CD8-positive, alpha-beta memory T cell (primary cell): ENCODE data around the gene CA5A. TPM values are rescaled to one million over a fixed set of nuclear protein-coding genes. Genes with fewer than 3 reads are reported as not detected.

Experiments
- CTCF ChIA-PET: fragments of 350-600 bp; sonication (Branson Sonifier 250); formaldehyde crosslinking; loops from one replicate; lab custom pipeline; 2021; ENCODE audit warnings: antibody characterized with exemption; lab: Charles Lee
- POLR2A ChIA-PET: fragments of 350-600 bp; sonication (Branson Sonifier 250); formaldehyde crosslinking; loops from one replicate; lab custom pipeline; 2021; ENCODE audit warnings: antibody characterized with exemption; lab: Charles Lee
- DNase-seq, 5 donors: peaks; one replicate each; pipeline versions ENCODE4 v3.0.0 to v3.0.0-alpha.2; 2020 to 2022; ENCODE audit warnings: mixed read lengths in 1 of 5
- H3K27ac ChIP-seq: one replicate; pipeline ENCODE4 v1.7.0; 2013; ENCODE audit warnings: low read depth, mild to moderate bottlenecking, low read length, moderate library complexity
- H3K27me3 ChIP-seq: 2 replicates; pipeline ENCODE4 v1.7.0; 2013; ENCODE audit warnings: low read length, mild to moderate bottlenecking; ENCODE audit not compliant: insufficient read depth, poor library complexity, severe bottlenecking
- H3K36me3 ChIP-seq: 2 replicates; pipeline ENCODE4 v1.7.0; 2013; ENCODE audit warnings: mild to moderate bottlenecking, low read length, moderate library complexity; ENCODE audit not compliant: insufficient read depth
- H3K4me1 ChIP-seq: 2 replicates; pipeline ENCODE4 v1.7.0; 2013; ENCODE audit warnings: mild to moderate bottlenecking, low read length, moderate library complexity; ENCODE audit not compliant: insufficient read depth
- H3K4me3 ChIP-seq: 2 replicates; pipeline ENCODE4 v1.7.0; 2013; ENCODE audit warnings: mild to moderate bottlenecking, low read length
- H3K9me3 ChIP-seq: 2 replicates; pipeline ENCODE4 v1.7.0; 2013; ENCODE audit warnings: mild to moderate bottlenecking, low read length
- H3K27ac Mint-ChIP-seq, 8 donors: one replicate each; pipeline ENCODE4 v1.8.0; 2020 to 2021; ENCODE audit warnings: mixed read lengths in 8 of 8, mild to moderate bottlenecking in 6 of 8, inconsistent platforms in 3 of 8, moderate library complexity in 3 of 8
- H3K27me3 Mint-ChIP-seq, 2 donors: one replicate each; pipeline ENCODE4 v1.8.0; 2020 to 2021; ENCODE audit warnings: mixed read lengths in 2 of 2, mild to moderate bottlenecking in 1 of 2, moderate library complexity in 1 of 2
- H3K36me3 Mint-ChIP-seq, 3 donors: one replicate each; pipeline ENCODE4 v1.8.0; 2020 to 2021; ENCODE audit warnings: mixed read lengths in 3 of 3, inconsistent platforms in 1 of 3, mild to moderate bottlenecking in 1 of 3
- H3K4me1 Mint-ChIP-seq, 3 donors: one replicate each; pipeline ENCODE4 v1.8.0; 2020 to 2021; ENCODE audit warnings: mixed read lengths in 3 of 3, inconsistent platforms in 1 of 3, mild to moderate bottlenecking in 1 of 3
- H3K4me3 Mint-ChIP-seq, 7 donors: one replicate each; pipeline ENCODE4 v1.8.0; 2020 to 2021; ENCODE audit warnings: mixed read lengths in 7 of 7, mild to moderate bottlenecking in 6 of 7, moderate library complexity in 4 of 7, inconsistent platforms in 2 of 7
- H3K9me3 Mint-ChIP-seq, 5 donors: one replicate each; pipeline ENCODE4 v1.8.0; 2020 to 2022; ENCODE audit warnings: mixed read lengths in 5 of 5, mild to moderate bottlenecking in 3 of 5, moderate library complexity in 2 of 5, inconsistent platforms in 1 of 5
- polyA plus RNA-seq: library from polyadenylated mRNA; unstranded; fragments of 300-500 nt; fragmentation: Illumina TruSeq; gene quantifications from one replicate; pipeline ENCODE4 v1.2.3, GENCODE V29; 2021
- total RNA-seq, 2 experiments: library from RNA; stranded (reverse); gene quantifications; one replicate each; pipeline ENCODE4 v1.2.3, GENCODE V29; 2021

CA5A gene
- total and polyA plus RNA-seq, 3 experiments from 2014 or later = not detected

GRCh38 chr16:87851141-87851587 is 85.2 kb downstream of the CA5A start:
- Histone ChIP-seq H3K27me3 (no peaks in the 10 kb centered on the region), H3K4me3 (no peak overlapping the region), H3K9me3 (no peaks in the 10 kb centered on the region), H3K36me3 (peaks cover 11% of the 10 kb centered on the region), H3K27ac (no peak overlapping the region), H3K4me1 (peaks cover 39% of the 10 kb centered on the region)
- peaks cover 25 to 40% (median 27%) of the 10 kb centered on the region in 3 donors for H3K4me1 Mint-ChIP-seq
- peak overlapping the region in 5 of 8 donors; percentile 17 to 86 (median 33) for H3K27ac Mint-ChIP-seq
- H3K9me3 Mint-ChIP-seq = peaks cover 0 to 2% (median 0%) of the 10 kb centered on the region in 5 donors
- peak overlapping the region in 2 of 7 donors; percentile 35 to 70 for H3K4me3 Mint-ChIP-seq
- no peak for DNase-seq
- CTCF ChIA-PET = interaction anchor here (1.0 to 11.2 kb wide), 5 partner anchors 19 to 71 kb away, joined by 3 to 298 read pairs (median 5); partner anchors contain the start of gene SLC7A5
- POLR2A ChIA-PET = no interaction called here
- peaks cover 0 to 48% (median 2%) of the 10 kb centered on the region in 3 donors for H3K36me3 Mint-ChIP-seq
- peaks cover 0 to 1% of the 10 kb centered on the region in 2 donors for H3K27me3 Mint-ChIP-seq

DNA sequence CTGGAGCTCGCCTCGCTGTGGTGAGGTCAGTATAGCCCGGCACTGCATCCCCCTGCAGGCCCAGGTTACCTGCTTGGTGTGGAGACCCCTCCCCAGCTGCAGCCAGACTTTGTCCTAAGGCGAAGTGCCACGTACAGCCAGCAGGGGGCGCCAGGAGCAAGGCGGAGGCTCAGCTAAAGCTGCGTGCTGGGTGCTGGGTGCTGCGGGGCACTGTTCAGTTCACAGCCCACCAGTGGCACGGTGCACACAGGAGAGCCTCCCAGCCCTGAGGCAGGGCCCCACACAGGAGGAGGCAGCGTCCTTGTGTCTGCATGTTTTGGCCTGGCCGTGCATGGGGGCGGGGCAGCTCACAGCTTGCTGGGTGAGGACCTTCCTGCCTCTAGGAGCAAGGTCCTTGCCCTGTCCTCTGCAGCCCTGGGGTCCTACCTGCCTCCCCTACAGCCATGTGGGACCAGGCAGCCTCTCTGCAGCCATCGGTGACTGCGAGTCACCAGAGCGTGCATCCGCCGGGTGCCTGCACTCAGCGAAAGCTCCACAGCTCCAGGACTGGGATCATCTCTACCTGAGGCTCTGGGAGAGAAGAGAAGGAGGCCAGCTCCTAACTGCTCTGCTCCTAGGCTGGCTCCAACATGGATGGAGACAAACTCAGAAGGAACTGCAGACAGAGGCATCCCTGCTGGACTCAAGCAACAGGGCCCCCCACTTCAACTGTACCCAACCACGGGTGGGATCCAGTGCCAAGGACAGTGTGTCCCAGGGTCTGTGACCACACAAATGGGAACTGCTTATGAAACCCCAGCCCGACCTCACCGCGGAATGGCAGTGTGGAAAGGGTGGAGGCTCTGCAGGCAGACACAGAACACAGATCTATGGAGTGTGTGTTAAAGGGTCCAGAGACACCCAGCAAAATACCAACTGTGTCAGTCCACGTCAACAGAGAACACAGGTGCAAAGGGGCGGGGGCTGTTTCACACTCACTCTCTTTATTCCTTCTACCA is 86.0 kb downstream of the CA5A start:
- CTCF ChIA-PET = interaction anchor here (0.8 to 11.2 kb wide), 25 partner anchors 10 to 588 kb away, joined by 3 to 298 read pairs (median 4); partner anchors contain the start of genes KLHDC4 and SLC7A5
- H3K4me1 Mint-ChIP-seq = peaks cover 18 to 31% (median 18%) of the 10 kb centered on the region in 3 donors
- no peaks in the 10 kb centered on the region for H3K27me3 ChIP-seq
- no peaks in the 10 kb centered on the region for H3K9me3 ChIP-seq
- peaks cover 0 to 1% of the 10 kb centered on the region in 2 donors for H3K27me3 Mint-ChIP-seq
- H3K9me3 Mint-ChIP-seq = peaks cover 0 to 2% (median 0%) of the 10 kb centered on the region in 5 donors
- POLR2A ChIA-PET = interaction anchor here (1.2 to 1.8 kb wide), 3 partner anchors 19 to 71 kb away, joined by 4 to 10 read pairs (median 5); partner anchors contain the start of gene SLC7A5
- no peak overlapping the region for H3K4me3 ChIP-seq
- peak; percentile 66 to 87 (median 70) for DNase-seq
- H3K4me1 ChIP-seq = peaks cover 31% of the 10 kb centered on the region
- H3K27ac Mint-ChIP-seq = peak overlapping the region in 6 of 8 donors; percentile 47 to 86 (median 66)
- H3K36me3 Mint-ChIP-seq = peaks cover 0 to 46% (median 2%) of the 10 kb centered on the region in 3 donors
- H3K27ac ChIP-seq = no peak overlapping the region
- peak overlapping the region in 2 of 7 donors; percentile 35 to 64 for H3K4me3 Mint-ChIP-seq
- peaks cover 11% of the 10 kb centered on the region for H3K36me3 ChIP-seq

GRCh38 chr16:87849419-87850008 is 86.8 kb downstream of the CA5A start:
- H3K36me3 ChIP-seq = peaks cover 11% of the 10 kb centered on the region
- peaks cover 0 to 2% (median 0%) of the 10 kb centered on the region in 5 donors for H3K9me3 Mint-ChIP-seq
- H3K27ac ChIP-seq = no peak overlapping the region
- no peak overlapping the region for H3K4me3 ChIP-seq
- H3K4me1 ChIP-seq = peaks cover 23% of the 10 kb centered on the region
- CTCF ChIA-PET = interaction anchor here (0.8 to 11.2 kb wide), 25 partner anchors 11 to 589 kb away, joined by 3 to 298 read pairs (median 4); partner anchors contain the start of genes KLHDC4 and SLC7A5
- POLR2A ChIA-PET = interaction anchor here (0.6 to 1.8 kb wide), 4 partner anchors 18 to 70 kb away, joined by 4 to 10 read pairs (median 4); partner anchors contain the start of gene SLC7A5
- H3K4me1 Mint-ChIP-seq = peaks cover 17 to 27% (median 18%) of the 10 kb centered on the region in 3 donors
- peaks cover 0 to 51% (median 2%) of the 10 kb centered on the region in 3 donors for H3K36me3 Mint-ChIP-seq
- DNase-seq = no peak
- H3K4me3 Mint-ChIP-seq = peak overlapping the region in 1 of 7 donors; percentile 64
- no peaks in the 10 kb centered on the region for H3K9me3 ChIP-seq
- H3K27ac Mint-ChIP-seq = peak overlapping the region in 2 of 8 donors; percentile 47 to 86
- no peaks in the 10 kb centered on the region for H3K27me3 ChIP-seq
- peaks cover 0 to 1% of the 10 kb centered on the region in 2 donors for H3K27me3 Mint-ChIP-seq

DNA sequence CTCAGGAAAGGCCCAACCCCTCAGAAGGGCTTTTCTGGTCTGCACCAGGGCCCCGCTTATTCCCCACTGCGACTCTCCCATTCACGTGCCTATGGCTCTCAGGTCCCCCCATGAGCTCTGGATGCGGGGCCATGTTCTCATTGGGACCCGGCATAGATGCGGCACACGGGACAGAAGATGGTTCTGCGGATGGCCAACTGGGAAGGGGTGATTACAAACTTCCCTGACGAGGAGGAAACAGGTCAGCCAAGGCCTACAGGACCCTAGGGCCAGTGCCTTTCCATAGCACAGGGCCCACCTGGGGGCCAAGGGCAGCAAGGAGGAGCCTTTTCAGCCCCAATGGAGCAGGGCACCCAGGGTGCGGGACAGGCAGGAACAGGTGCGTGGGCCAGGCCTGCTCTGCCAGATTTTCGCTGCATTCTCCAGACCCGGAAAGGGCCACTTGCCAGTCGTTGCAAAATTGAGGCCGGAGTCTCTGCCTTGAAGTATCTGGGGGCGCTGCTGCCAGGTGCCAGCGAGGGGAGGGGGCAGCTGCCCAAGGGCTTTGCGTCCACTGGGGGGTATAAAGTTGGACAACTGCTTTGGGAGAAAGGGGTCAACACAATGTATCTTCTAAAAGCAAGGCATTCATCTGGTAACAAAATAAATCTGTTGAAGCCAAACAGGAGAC is 87.5 kb downstream of the CA5A start:
- Mint-ChIP-seq H3K27me3 (peaks cover 0 to 1% of the 10 kb centered on the region in 2 donors), H3K9me3 (no peaks in the 10 kb centered on the region), H3K4me3 (peak overlapping the region in 1 of 7 donors; percentile 51), H3K4me1 (peaks cover 12 to 22% (median 12%) of the 10 kb centered on the region in 3 donors), H3K36me3 (peaks cover 0 to 52% (median 2%) of the 10 kb centered on the region in 3 donors), H3K27ac (peak overlapping the region in 2 of 8 donors; percentile 50 to 86)
- Histone ChIP-seq H3K4me3 (no peak overlapping the region), H3K9me3 (no peaks in the 10 kb centered on the region), H3K4me1 (peaks cover 19% of the 10 kb centered on the region), H3K27me3 (no peaks in the 10 kb centered on the region), H3K36me3 (peaks cover 11% of the 10 kb centered on the region), H3K27ac (no peak overlapping the region)
- CTCF ChIA-PET = interaction anchor here (0.8 to 11.2 kb wide), 18 partner anchors 10 to 590 kb away, joined by 3 to 298 read pairs (median 5); partner anchors contain the start of genes KLHDC4 and SLC7A5
- POLR2A ChIA-PET = interaction anchor here (0.6 to 1.8 kb wide), 2 partner anchors 19 to 22 kb away, joined by 4 to 10 read pairs; no protein-coding TSS in a partner anchor
- DNase-seq = no peak

GRCh38 chr16:87847785-87848675 is 88.3 kb downstream of the CA5A start:
- no peaks in the 10 kb centered on the region for H3K27me3 ChIP-seq
- H3K9me3 Mint-ChIP-seq = no peaks in the 10 kb centered on the region
- ChIA-PET POLR2A (no interaction called here), CTCF (interaction anchor here (1.9 to 11.2 kb wide), 4 partner anchors 9 to 591 kb away, joined by 5 to 298 read pairs (median 26); partner anchors contain the start of gene SLC7A5)
- no peaks in the 10 kb centered on the region for H3K9me3 ChIP-seq
- H3K4me1 Mint-ChIP-seq = peaks cover 4 to 16% (median 9%) of the 10 kb centered on the region in 3 donors
- H3K27ac ChIP-seq = no peak overlapping the region
- peaks cover 11% of the 10 kb centered on the region for H3K36me3 ChIP-seq
- H3K27me3 Mint-ChIP-seq = peaks cover 0 to under 1% of the 10 kb centered on the region in 2 donors
- H3K27ac Mint-ChIP-seq = peak overlapping the region in 2 of 8 donors; percentile 50 to 86
- peaks cover 0 to 56% (median 2%) of the 10 kb centered on the region in 3 donors for H3K36me3 Mint-ChIP-seq
- peaks cover 12% of the 10 kb centered on the region for H3K4me1 ChIP-seq
- peak overlapping the region in 1 of 7 donors; percentile 51 for H3K4me3 Mint-ChIP-seq
- no peak for DNase-seq
- no peak overlapping the region for H3K4me3 ChIP-seq

GRCh38 chr16:87847467-87847784 is 88.9 kb downstream of the CA5A start:
- H3K9me3 Mint-ChIP-seq = no peaks in the 10 kb centered on the region
- peak overlapping the region in 1 of 7 donors; percentile 48 for H3K4me3 Mint-ChIP-seq
- ChIA-PET POLR2A (no interaction called here), CTCF (interaction anchor here (1.1 to 11.2 kb wide), 3 partner anchors 23 to 67 kb away, joined by 3 to 298 read pairs (median 33); partner anchors contain the start of gene SLC7A5)
- H3K4me3 ChIP-seq = no peak overlapping the region
- peaks cover 14% of the 10 kb centered on the region for H3K4me1 ChIP-seq
- H3K27me3 Mint-ChIP-seq = no peaks in the 10 kb centered on the region
- peaks cover 0 to 59% (median 2%) of the 10 kb centered on the region in 3 donors for H3K36me3 Mint-ChIP-seq
- H3K4me1 Mint-ChIP-seq = peaks cover 4 to 11% (median 5%) of the 10 kb centered on the region in 3 donors
- no peak for DNase-seq
- no peaks in the 10 kb centered on the region for H3K27me3 ChIP-seq
- no peak overlapping the region for H3K27ac ChIP-seq
- no peaks in the 10 kb centered on the region for H3K9me3 ChIP-seq
- H3K36me3 ChIP-seq = peaks cover 11% of the 10 kb centered on the region
- H3K27ac Mint-ChIP-seq = peak overlapping the region in 1 of 8 donors; percentile 86
